Measurements from ENCODE around the gene NUTF2. TPM values are rescaled to one million over a fixed set of nuclear protein-coding genes. Genes with fewer than 3 reads are reported as not detected.

Gene NUTF2
- total RNA-seq, 2 donors from 2014 or later: 201 to 218 TPM

DNA sequence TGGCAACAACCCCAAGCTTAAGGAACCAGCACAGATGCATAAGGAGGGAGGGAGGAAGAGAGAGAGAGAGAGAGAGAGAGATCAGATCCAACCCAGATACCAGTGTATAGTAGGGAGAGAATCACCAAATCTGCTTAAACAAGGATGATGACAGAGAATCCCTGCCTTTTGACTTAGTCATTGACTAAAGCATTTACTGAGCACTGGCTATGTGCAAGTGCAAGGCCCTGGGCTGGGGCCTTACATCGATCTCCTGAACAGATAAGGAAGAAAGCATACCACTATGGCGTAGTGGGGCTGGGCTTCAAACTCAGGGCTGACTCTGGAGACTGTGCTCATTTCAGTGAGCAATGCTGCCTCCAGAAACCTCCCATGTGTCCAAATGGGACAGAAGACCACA lies 24.2 kb upstream of the NUTF2 start:
- no peaks in the 10 kb centered on the region for H3K27me3 ChIP-seq (ENCODE audit: control insufficient read depth, insufficient read depth, low read length, poor library complexity, severe bottlenecking)
- Mint-ChIP-seq H3K4me3 (no peak overlapping the region), H3K27ac (no peak overlapping the region), H3K27me3 (ENCODE audit: insufficient read depth) (no peaks in the 10 kb centered on the region), H3K36me3 (ENCODE audit: low read depth) (no peaks in the 10 kb centered on the region), H3K9me3 (no peaks in the 10 kb centered on the region), H3K4me1 (peaks cover 4% of the 10 kb centered on the region)
- TF ChIP-seq CTCF (conservative IDR thresholded peaks at IDR 0.05): no peak
- H3K9me3 ChIP-seq (ENCODE audit: control insufficient read depth, low read length): no peaks in the 10 kb centered on the region
- H3K27ac ChIP-seq (ENCODE audit: low read depth, low read length): no peak overlapping the region
- DNase-seq: no peak
- H3K9ac ChIP-seq (ENCODE audit: extremely low read depth, low read length, poor library complexity, severe bottlenecking): no peak overlapping the region
- no peaks in the 10 kb centered on the region for H3K4me1 ChIP-seq (ENCODE audit: control insufficient read depth, insufficient read depth, low read length)
- WGBS, 2 experiments (ENCODE audit: insufficient coverage in 1 of 2, insufficient read length in 1 of 2): 90 to 95% methylated on average over 2 of the region's 2 CpGs
- H3K4me3 ChIP-seq (ENCODE audit: low read length): no peak overlapping the region
- peaks cover 9% of the 10 kb centered on the region for H3K36me3 ChIP-seq (ENCODE audit: control insufficient read depth, insufficient read depth, low read length)

GRCh38 chr16:67825119-67825518 lies 21.6 kb upstream of the NUTF2 start:
- Histone ChIP-seq H3K4me3 (ENCODE audit: low read length) (no peak overlapping the region), H3K27me3 (ENCODE audit: control insufficient read depth, insufficient read depth, low read length, poor library complexity, severe bottlenecking) (no peaks in the 10 kb centered on the region), H3K9ac (ENCODE audit: extremely low read depth, low read length, poor library complexity, severe bottlenecking) (no peak overlapping the region), H3K36me3 (ENCODE audit: control insufficient read depth, insufficient read depth, low read length) (peaks cover 24% of the 10 kb centered on the region), H3K4me1 (ENCODE audit: control insufficient read depth, insufficient read depth, low read length) (no peaks in the 10 kb centered on the region), H3K9me3 (ENCODE audit: control insufficient read depth, low read length) (no peaks in the 10 kb centered on the region), H3K27ac (ENCODE audit: low read depth, low read length) (no peak overlapping the region)
- H3K4me3 Mint-ChIP-seq: no peak overlapping the region
- peaks cover 4% of the 10 kb centered on the region for H3K4me1 Mint-ChIP-seq
- H3K9me3 Mint-ChIP-seq: no peaks in the 10 kb centered on the region
- no peak for TF ChIP-seq CTCF (conservative IDR thresholded peaks at IDR 0.05)
- peak overlapping the region; percentile 42 for H3K27ac Mint-ChIP-seq
- peak; percentile 57 for DNase-seq
- WGBS, 2 experiments (ENCODE audit: insufficient coverage in 1 of 2, insufficient read length in 1 of 2): 85 to 94% methylated on average over 4 to 8 of the region's 8 CpGs
- no peaks in the 10 kb centered on the region for H3K27me3 Mint-ChIP-seq (ENCODE audit: insufficient read depth)
- peaks cover 12% of the 10 kb centered on the region for H3K36me3 Mint-ChIP-seq (ENCODE audit: low read depth)

- H3K9ac ChIP-seq (ENCODE audit: extremely low read depth, low read length, poor library complexity, severe bottlenecking): no peak overlapping the region
- WGBS, 2 experiments (ENCODE audit: insufficient coverage in 1 of 2, insufficient read length in 1 of 2): 95 to 98% methylated on average over 8 to 14 of the region's 14 CpGs
- H3K9me3 Mint-ChIP-seq: no peaks in the 10 kb centered on the region
- no peak for DNase-seq
- no peak overlapping the region for H3K4me3 Mint-ChIP-seq
- TF ChIP-seq CTCF (conservative IDR thresholded peaks at IDR 0.05): no peak
- H3K36me3 ChIP-seq (ENCODE audit: control insufficient read depth, insufficient read depth, low read length): peaks cover 32% of the 10 kb centered on the region
- no peaks in the 10 kb centered on the region for H3K4me1 ChIP-seq (ENCODE audit: control insufficient read depth, insufficient read depth, low read length)
- no peak overlapping the region for H3K4me3 ChIP-seq (ENCODE audit: low read length)
- H3K4me1 Mint-ChIP-seq: peaks cover 4% of the 10 kb centered on the region
- no peaks in the 10 kb centered on the region for H3K27me3 ChIP-seq (ENCODE audit: control insufficient read depth, insufficient read depth, low read length, poor library complexity, severe bottlenecking)
- H3K27ac Mint-ChIP-seq: no peak overlapping the region
- peaks cover 19% of the 10 kb centered on the region for H3K36me3 Mint-ChIP-seq (ENCODE audit: low read depth)
- H3K9me3 ChIP-seq (ENCODE audit: control insufficient read depth, low read length): no peaks in the 10 kb centered on the region
- H3K27me3 Mint-ChIP-seq (ENCODE audit: insufficient read depth): no peaks in the 10 kb centered on the region
- no peak overlapping the region for H3K27ac ChIP-seq (ENCODE audit: low read depth, low read length)
Measured at GRCh38 chr16:67825906-67826305, 20.8 kb upstream of the NUTF2 start.

All from endodermal cell (in vitro differentiated cells).